Activated T-helper 17 cell treated with anti-CD3 and anti-CD28 coated beads, Interleukin-2, amount 50 U/mL, for 72 hours (primary cell): ENCODE data around the gene WNT4. TPM values are rescaled to one million over a fixed set of nuclear protein-coding genes. Genes with fewer than 3 reads are reported as not detected.
"Not testable (repeated sequence)": the region's sequence is repeated elsewhere in the genome, so short reads cannot be mapped to it uniquely, and the experiment has no call there.

Experiments used
- ATAC-seq: fragments of 150-1000 bp; cut with Tn5 transposase; replicated peaks from 2 replicates; pipeline ENCODE4 v1.10.0; 2021; ENCODE audit warnings: mild to moderate bottlenecking, moderate library complexity
- H3K27ac Mint-ChIP-seq: one replicate; pipeline ENCODE4 v1.8.0; 2022; ENCODE audit warnings: mixed read lengths
- H3K27me3 Mint-ChIP-seq: one replicate; pipeline ENCODE4 v1.8.0; 2022; ENCODE audit warnings: mixed read lengths
- H3K36me3 Mint-ChIP-seq: one replicate; pipeline ENCODE4 v1.8.0; 2022; ENCODE audit warnings: low read depth, mild to moderate bottlenecking, mixed read lengths
- H3K4me1 Mint-ChIP-seq: one replicate; pipeline ENCODE4 v1.8.0; 2022; ENCODE audit warnings: mixed read lengths
- H3K4me3 Mint-ChIP-seq: one replicate; pipeline ENCODE4 v1.8.0; 2022; ENCODE audit warnings: mild to moderate bottlenecking, mixed read lengths
- H3K9me3 Mint-ChIP-seq: one replicate; pipeline ENCODE4 v1.8.0; 2022; ENCODE audit warnings: mixed read lengths
- total RNA-seq, 2 donors: library from RNA; stranded (reverse); gene quantifications; one replicate each; pipeline ENCODE4 v1.2.3, GENCODE V29; 2022

WNT4 gene
- total RNA-seq, 2 donors from 2014 or later = not detected

- Mint-ChIP-seq H3K36me3 (peaks cover 99% of the 10 kb centered on the region), H3K27ac (peak overlapping the region; percentile 72)
Observed at GRCh38 chr1:22101199-22101598, 41.7 kb downstream of the WNT4 start.

GRCh38 chr1:22100168-22100567 is 42.7 kb downstream of the WNT4 start:
- H3K27me3 Mint-ChIP-seq = no peaks in the 10 kb centered on the region
- peaks cover 43% of the 10 kb centered on the region for H3K4me1 Mint-ChIP-seq
- ATAC-seq = no peak
- peaks cover 99% of the 10 kb centered on the region for H3K36me3 Mint-ChIP-seq
- no peak overlapping the region for H3K4me3 Mint-ChIP-seq
- peak overlapping the region; percentile 72 for H3K27ac Mint-ChIP-seq
- no peaks in the 10 kb centered on the region for H3K9me3 Mint-ChIP-seq

More at GRCh38 chr1:22101199-22101598, 41.7 kb downstream of the WNT4 start:
- no peaks in the 10 kb centered on the region for H3K27me3 Mint-ChIP-seq
- peaks cover 50% of the 10 kb centered on the region for H3K4me1 Mint-ChIP-seq
- H3K9me3 Mint-ChIP-seq = no peaks in the 10 kb centered on the region
- no peak for ATAC-seq
- H3K4me3 Mint-ChIP-seq = no peak overlapping the region

GRCh38 chr1:22098752-22099151 is 44.1 kb downstream of the WNT4 start:
- no peak for ATAC-seq
- H3K36me3 Mint-ChIP-seq = peaks cover 99% of the 10 kb centered on the region

GRCh38 chr1:22096463-22096862 is 46.4 kb downstream of the WNT4 start:
- Mint-ChIP-seq H3K9me3 (no peaks in the 10 kb centered on the region), H3K36me3 (peaks cover 100% of the 10 kb centered on the region), H3K4me3 (no peak overlapping the region), H3K27ac (no peak overlapping the region), H3K27me3 (no peaks in the 10 kb centered on the region), H3K4me1 (peaks cover 23% of the 10 kb centered on the region)
- no peak for ATAC-seq

More at GRCh38 chr1:22098752-22099151, 44.1 kb downstream of the WNT4 start:
- Mint-ChIP-seq H3K4me3 (no peak overlapping the region), H3K27ac (peak overlapping the region; percentile 72), H3K4me1 (peaks cover 30% of the 10 kb centered on the region), H3K27me3 (no peaks in the 10 kb centered on the region), H3K9me3 (no peaks in the 10 kb centered on the region)

GRCh38 chr1:22096036-22096435 is 46.9 kb downstream of the WNT4 start:
- ATAC-seq = no peak
- Mint-ChIP-seq H3K9me3 (no peaks in the 10 kb centered on the region), H3K36me3 (peaks cover 100% of the 10 kb centered on the region), H3K27me3 (no peaks in the 10 kb centered on the region), H3K4me3 (no peak overlapping the region), H3K27ac (no peak overlapping the region), H3K4me1 (peaks cover 22% of the 10 kb centered on the region)

DNA sequence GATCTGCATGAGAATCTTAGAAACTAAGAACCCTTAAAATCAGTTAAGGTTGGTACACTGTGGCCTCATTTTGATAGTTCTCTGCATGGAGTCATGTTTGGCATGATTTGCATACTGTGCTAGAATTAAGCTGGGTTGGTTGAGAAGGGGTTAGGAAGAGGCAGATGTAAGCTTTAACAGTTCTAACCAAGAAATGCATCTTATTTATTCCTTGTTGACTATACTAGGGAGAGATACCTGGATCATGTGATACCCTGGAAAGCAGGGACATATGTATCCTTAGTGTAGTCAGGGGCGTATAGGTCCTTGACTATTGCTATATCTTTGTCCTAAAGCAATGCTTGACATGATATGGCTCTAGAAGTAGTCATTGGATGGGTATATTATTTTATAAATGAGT is 49.4 kb downstream of the WNT4 start:
- Mint-ChIP-seq H3K27me3 (no peaks in the 10 kb centered on the region), H3K4me1 (peaks cover 34% of the 10 kb centered on the region), H3K27ac (no peak overlapping the region), H3K9me3 (no peaks in the 10 kb centered on the region), H3K36me3 (peaks cover 100% of the 10 kb centered on the region), H3K4me3 (no peak overlapping the region)
- no peak for ATAC-seq

DNA sequence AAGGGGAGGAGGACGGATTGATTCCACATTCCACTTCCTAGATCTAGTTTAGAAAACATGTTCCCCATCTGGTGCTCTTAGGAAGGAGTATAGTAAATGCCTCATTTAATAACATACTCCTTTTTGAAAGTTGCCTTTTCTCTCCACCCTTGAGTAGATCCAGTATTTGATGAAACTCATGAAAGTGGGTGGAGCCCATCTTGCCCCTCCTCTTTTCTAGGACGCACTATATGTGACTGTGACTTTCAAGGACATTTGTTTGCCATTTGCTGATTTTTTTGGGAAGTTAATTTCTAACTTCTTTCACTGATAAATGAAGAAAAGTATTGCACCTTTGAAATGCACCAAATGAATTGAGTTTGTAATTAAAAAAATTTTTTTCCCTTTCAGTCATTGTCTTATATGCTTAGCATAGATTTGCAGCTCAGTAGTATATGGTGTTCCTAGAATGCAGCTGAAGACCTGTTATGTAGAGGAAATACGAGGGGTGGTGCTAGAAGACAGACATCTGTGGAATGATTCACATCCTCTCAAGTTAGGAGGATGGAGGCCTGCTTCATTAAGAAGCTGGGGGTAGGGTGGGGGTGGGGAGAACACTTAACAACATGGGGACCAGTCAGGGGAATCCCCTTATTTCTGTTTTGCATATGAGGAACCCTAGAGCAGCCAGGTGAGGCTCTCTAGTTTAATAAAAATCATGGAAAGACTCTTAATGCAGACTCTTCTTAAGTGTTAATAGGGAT is 50.7 kb downstream of the WNT4 start:
- not testable (repeated sequence) for H3K9me3 Mint-ChIP-seq, H3K27me3 Mint-ChIP-seq
- Mint-ChIP-seq H3K36me3 (peaks cover 100% of the 10 kb centered on the region), H3K4me1 (peaks cover 47% of the 10 kb centered on the region), H3K4me3 (peak overlapping the region; percentile 71), H3K27ac (peak overlapping the region; percentile 71)
- ATAC-seq = peak; percentile 95

DNA sequence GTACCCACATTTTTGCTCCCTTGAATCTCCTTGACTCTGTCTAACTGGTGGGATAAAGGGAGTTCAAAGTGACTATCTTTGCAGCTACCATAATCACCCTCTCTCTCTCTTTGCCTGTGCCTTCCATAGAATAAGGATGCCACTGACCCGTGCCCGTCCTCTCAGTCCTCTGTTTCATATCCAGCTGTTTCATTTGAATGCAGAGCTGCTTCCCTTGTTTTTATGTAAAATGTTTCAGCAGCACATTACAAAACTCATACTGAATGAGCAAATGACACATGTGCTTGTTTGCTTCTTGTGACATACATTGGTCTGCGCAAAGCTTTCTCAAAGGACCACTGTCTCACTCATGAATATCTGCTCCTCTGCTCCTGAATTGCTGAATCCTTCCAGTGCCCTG is 52.0 kb downstream of the WNT4 start:
- H3K4me3 Mint-ChIP-seq = peak overlapping the region; percentile 71
- H3K27me3 Mint-ChIP-seq = no peaks in the 10 kb centered on the region
- peaks cover 100% of the 10 kb centered on the region for H3K36me3 Mint-ChIP-seq
- peaks cover 55% of the 10 kb centered on the region for H3K4me1 Mint-ChIP-seq
- no peaks in the 10 kb centered on the region for H3K9me3 Mint-ChIP-seq
- peak overlapping the region; percentile 74 for H3K27ac Mint-ChIP-seq
- ATAC-seq = no peak

GRCh38 chr1:22089787-22090186 is 53.1 kb downstream of the WNT4 start:
- ATAC-seq = no peak
- H3K4me1 Mint-ChIP-seq = peaks cover 55% of the 10 kb centered on the region
- peak overlapping the region; percentile 71 for H3K4me3 Mint-ChIP-seq
- peaks cover 100% of the 10 kb centered on the region for H3K36me3 Mint-ChIP-seq
- peak overlapping the region; percentile 74 for H3K27ac Mint-ChIP-seq
- H3K27me3 Mint-ChIP-seq = no peaks in the 10 kb centered on the region
- H3K9me3 Mint-ChIP-seq = no peaks in the 10 kb centered on the region

- ATAC-seq = peak; percentile 58
- peak overlapping the region; percentile 71 for H3K4me3 Mint-ChIP-seq
Observed at GRCh38 chr1:22089134-22089571, 53.7 kb downstream of the WNT4 start.

GRCh38 chr1:22088331-22088730 is 54.6 kb downstream of the WNT4 start:
- peaks cover 63% of the 10 kb centered on the region for H3K4me1 Mint-ChIP-seq
- ATAC-seq = no peak
- peaks cover 100% of the 10 kb centered on the region for H3K36me3 Mint-ChIP-seq
- no peaks in the 10 kb centered on the region for H3K9me3 Mint-ChIP-seq
- no peaks in the 10 kb centered on the region for H3K27me3 Mint-ChIP-seq
- peak overlapping the region; percentile 74 for H3K27ac Mint-ChIP-seq
- peak overlapping the region; percentile 71 for H3K4me3 Mint-ChIP-seq

More at GRCh38 chr1:22089134-22089571, 53.7 kb downstream of the WNT4 start:
- Mint-ChIP-seq H3K9me3 (no peaks in the 10 kb centered on the region), H3K36me3 (peaks cover 100% of the 10 kb centered on the region), H3K4me1 (peaks cover 62% of the 10 kb centered on the region), H3K27ac (peak overlapping the region; percentile 74), H3K27me3 (no peaks in the 10 kb centered on the region)

DNA sequence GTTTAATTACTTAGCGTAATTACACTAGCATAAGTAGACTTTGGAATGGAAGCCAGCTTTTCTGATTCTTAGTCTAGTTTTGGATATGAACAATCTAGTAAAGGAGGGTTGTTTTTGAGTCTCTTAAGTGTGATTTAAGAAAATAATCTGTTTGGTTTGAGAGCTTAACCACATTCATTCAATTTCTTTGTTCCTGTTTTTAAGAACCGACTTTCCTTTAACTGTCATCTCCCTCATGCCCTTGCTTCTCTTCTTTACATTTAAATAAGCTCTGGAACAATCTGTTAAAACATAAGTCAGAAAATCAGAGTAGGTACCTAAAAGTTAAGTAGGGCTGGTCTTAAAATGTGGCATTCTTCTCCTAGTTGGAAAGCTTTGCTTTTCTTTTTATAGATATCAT is 62.7 kb downstream of the WNT4 start:
- Mint-ChIP-seq H3K27ac (peak overlapping the region; percentile 50), H3K27me3 (no peaks in the 10 kb centered on the region), H3K36me3 (peaks cover 98% of the 10 kb centered on the region), H3K4me3 (peak overlapping the region; percentile 24), H3K9me3 (no peaks in the 10 kb centered on the region), H3K4me1 (peaks cover 64% of the 10 kb centered on the region)
- ATAC-seq = no peak

GRCh38 chr1:22078133-22078532 is 64.8 kb downstream of the WNT4 start:
- no peaks in the 10 kb centered on the region for H3K9me3 Mint-ChIP-seq
- peaks cover 58% of the 10 kb centered on the region for H3K4me1 Mint-ChIP-seq
- peak overlapping the region; percentile 27 for H3K4me3 Mint-ChIP-seq
- peaks cover 98% of the 10 kb centered on the region for H3K36me3 Mint-ChIP-seq
- H3K27me3 Mint-ChIP-seq = no peaks in the 10 kb centered on the region
- H3K27ac Mint-ChIP-seq = peak overlapping the region; percentile 69
- ATAC-seq = no peak

- Mint-ChIP-seq H3K4me3 (peak overlapping the region; percentile 27), H3K27ac (peak overlapping the region; percentile 69), H3K9me3 (no peaks in the 10 kb centered on the region), H3K27me3 (no peaks in the 10 kb centered on the region), H3K36me3 (peaks cover 100% of the 10 kb centered on the region), H3K4me1 (peaks cover 58% of the 10 kb centered on the region)
- peak; percentile 84 for ATAC-seq
Observed at GRCh38 chr1:22077728-22078127, 65.2 kb downstream of the WNT4 start.

- H3K4me3 Mint-ChIP-seq = peak overlapping the region; percentile 46
- ATAC-seq = no peak
- no peaks in the 10 kb centered on the region for H3K27me3 Mint-ChIP-seq
- H3K36me3 Mint-ChIP-seq = peaks cover 100% of the 10 kb centered on the region
- H3K27ac Mint-ChIP-seq = peak overlapping the region; percentile 40
- H3K9me3 Mint-ChIP-seq = no peaks in the 10 kb centered on the region
- H3K4me1 Mint-ChIP-seq = peaks cover 57% of the 10 kb centered on the region
Observed at GRCh38 chr1:22076346-22076745, 66.6 kb downstream of the WNT4 start.
